Renal cortex interstitium (tissue), 11 donors: ENCODE data around the gene ITIH5. TPM values are rescaled to one million over a fixed set of nuclear protein-coding genes. Genes with fewer than 3 reads are reported as not detected.

Experiments used
- DNase-seq, 11 donors: peaks; one replicate each; pipeline ENCODE4 v3.0.0-alpha.2; 2013; ENCODE audit warnings: low read depth in 9 of 11, low spot score in 4 of 11; ENCODE audit errors: extremely low read depth in 1 of 11
- polyA plus RNA-seq, 3 donors: library from polyadenylated mRNA; unstranded; fragments of 120-200 nt; gene quantifications; one replicate each; pipeline ENCODE4 v1.2.1, GENCODE V29; 2013; ENCODE audit not compliant: insufficient read length in 3 of 3

Gene ITIH5
- polyA plus RNA-seq, 3 donors, result 20.9 to 25.4 (median 24.6) TPM

DNA sequence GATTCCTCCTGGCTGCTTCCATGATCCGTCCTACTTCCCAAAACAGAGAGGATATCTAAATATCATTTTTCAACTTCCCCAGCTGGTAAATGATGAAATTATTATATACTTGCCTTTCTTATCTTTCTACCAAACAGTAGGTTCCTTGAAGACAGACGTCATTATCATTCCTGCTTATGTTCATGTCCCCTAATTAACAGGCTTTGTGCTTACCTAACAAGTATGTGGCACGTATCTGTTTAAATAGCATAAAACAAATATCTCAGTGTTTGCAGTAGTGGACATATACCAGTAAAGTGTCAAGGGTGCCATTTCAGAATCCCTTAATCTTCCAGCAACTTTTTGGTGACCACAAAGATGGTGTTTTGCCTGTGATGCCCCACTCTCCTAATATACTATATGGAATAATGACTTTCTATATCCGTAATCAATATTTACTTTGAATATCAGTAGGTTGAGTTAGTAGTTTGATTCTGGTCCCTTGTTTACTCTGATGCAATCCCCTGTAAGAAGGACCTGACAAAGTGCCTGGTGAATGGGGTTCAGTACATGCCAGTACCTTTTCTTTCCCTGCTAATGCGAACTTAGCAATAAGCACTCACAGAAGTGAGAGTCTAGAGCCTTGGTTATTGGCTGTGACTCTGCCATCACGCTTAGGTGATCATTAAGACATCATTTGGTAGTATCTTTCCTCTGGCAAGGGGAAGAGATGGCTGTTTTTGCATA, 124.4 kb downstream of the ITIH5 start:
- no peak for DNase-seq

DNA sequence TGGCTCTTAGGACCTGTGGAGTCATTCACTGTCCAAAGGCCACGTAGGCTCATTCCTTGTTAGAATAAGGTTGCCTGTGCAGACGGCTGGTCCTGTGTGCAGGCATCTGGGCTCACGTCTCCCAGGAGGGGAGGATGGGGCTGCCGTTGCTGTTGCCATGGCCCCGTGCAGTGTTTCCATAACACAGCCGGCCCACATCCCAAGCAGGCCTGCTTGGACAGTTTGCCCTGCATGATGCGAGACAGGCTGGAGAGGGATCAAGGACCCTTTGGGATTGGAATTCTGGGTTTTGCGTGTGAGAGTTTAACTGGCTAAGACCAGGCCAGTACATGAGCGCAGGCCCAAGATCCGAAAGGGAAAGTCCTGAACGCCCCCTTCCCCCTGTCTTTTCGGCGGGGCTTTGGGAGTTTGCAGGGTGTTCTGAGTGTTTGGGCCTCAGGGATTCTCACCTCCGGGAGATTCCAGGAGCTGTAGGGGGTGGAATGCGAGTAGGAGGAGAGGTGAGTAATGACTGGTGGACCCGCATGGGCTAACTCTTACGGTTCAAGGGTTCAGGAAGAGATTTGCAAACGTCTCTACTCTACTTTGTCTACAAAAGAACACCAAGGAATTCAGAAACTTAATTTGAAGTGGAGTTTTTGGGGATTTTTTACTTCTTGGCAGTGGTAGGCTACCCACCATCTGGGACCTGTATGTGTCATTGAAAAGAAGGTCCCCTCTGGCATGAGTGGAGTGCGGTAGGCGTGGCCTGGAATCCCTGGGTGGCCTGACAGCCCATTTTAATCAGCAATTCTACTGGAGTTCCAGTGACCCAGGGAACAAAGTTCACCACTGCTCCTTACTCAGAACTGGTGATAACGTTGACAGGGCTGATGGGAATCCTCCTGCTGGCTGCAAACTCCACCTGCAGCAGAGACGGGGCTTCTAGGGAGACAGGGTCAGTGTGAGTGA, 125.4 kb downstream of the ITIH5 start:
- DNase-seq, result peak in 9 of 11 donors; percentile 47 to 73 (median 62)

DNA sequence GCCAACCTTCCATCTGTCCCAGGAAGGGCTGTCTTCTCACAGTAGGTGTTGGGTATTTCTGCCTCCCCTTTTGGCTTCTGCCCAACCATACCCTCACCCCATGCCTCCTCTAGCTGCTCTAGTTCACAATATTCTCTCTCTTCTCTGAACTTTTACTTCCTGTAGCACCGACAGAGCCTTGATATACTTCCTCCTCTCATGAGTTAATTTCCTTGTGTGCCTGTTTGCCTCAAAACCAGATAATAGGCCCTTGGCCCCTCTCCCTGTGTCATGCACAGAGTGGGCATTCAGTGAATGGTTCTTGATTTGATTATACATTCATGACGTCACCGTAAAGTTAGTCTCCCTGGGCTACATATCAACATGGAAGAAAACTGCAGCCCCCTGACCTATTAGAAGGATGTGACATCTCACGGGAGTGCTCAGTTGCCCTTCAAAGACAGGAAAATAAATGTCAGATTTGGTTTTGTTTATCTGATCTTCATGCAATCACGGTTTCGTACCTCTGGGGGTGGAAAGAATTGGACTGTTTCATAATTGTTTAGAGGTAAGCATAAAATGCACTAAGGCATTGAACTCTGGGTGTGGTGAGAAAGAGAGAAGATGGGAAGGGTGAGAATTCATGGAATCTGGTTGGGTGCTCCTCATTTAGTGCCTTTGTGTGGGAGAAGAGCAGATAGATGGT, 127.7 kb downstream of the ITIH5 start:
- DNase-seq, result no peak

DNA sequence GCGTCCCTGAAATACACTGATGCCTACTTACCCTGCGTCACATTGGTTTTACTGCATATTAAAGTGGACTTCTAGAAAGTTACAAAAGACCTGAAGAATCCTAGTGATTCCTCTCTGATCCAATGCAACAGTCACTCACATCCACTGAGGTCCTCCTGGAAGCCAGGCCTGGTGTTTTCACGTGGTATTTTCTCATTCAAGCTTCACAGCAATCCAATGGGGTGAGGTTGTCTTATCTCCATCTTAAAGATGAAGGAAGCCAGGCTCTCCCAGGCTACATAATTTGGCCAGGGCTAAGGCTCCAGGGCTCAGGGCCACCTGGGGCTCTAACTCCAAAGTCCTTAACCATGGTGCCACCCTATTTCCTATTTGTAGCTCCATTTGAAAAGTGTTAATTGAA, 129.6 kb downstream of the ITIH5 start:
- no peak for DNase-seq

DNA sequence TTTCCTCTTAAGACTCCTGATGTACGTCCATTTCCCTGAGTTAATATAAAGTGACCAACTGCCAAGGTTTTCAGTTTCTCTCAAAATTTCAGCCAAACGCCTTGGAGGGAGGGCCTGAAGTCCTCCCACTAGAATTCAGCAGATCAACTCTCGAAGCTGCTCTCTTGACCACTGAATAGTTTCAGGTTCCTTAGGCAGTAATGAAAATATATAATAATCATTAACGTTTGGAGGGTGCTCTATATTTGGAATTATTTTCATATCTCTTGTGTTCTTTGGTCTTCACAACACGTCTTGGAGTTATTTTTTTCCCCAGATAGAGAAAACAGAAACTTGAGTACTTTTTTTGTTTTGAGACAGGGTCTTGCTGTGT, 132.3 kb downstream of the ITIH5 start:
- no peak for DNase-seq

DNA sequence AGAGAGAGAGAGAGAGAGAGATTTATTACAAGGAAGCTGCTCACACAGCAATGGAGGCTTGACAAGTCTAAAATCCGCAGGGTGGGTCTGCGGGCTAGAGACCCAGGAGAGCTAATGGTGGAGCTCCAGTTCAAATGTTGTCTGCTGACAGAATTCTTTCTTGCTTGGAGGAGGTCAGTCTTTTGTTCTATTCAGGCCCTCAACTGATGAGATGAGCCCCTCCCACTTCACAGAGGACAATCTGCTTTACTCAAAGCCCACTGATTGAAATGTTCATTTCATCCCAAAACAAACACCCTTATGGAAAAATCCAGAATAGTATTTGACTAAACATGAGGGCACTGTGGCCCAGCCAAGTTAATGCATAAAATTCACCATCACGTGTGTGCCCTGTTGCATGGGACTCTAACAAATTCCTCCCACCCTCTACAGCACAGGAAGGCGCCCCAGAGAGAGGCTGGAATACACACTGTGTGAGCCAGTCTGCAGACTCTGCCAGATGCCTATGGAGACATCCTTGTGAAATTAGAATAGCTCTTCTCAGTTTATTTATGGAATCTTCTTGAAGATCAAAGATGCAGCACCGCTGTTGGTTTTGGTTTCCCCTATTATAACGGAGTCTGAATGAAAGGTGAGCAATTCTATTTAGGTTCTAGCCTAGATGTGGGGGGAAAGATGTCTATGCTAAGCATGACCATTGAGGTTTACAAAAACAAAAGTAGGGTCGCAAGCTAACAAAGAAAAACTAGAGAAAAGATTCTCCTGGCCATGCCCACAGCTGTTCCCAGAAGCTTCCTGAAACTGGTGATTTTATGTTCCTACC, 132.9 kb downstream of the ITIH5 start:
- DNase-seq, result no peak

DNA sequence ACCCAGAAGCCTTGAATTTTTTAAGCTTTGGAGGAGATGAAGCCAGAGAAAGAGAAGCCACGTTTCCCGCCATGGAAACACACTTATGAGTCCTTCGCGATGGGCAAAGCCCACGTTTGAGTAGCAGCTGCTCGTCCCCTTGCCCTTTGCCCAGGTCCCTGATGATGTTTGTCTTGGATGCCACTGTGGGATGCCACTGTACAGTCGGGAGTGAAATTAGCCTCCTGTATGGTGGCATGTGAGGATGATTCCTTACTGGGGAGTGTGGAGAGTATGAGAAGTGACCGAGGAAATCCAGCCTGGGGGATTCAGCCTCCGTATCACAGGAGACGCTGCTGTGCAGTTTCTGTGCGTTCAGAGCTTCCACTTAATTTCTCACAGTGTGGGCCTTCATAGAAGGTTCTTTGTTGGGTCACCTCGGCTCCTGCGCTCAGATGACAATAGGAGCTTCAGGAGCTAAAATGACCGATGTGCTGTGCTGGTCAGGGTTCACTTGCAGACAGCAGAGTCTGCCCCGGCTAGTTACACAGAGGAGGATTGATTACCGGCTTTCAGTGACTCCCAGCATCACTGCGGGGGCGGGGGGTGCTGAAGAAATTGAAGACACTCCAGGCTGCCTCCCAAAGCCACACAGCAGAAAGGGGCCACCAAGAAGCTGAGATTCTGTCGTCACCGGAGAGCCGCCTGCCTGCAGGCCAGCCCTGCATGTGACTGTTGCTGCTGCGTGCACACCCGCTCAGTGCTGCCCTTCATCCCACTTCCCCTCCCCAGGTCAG, 133.9 kb downstream of the ITIH5 start:
- DNase-seq, result peak in 3 of 11 donors; percentile 45 to 55 (median 54)

DNA sequence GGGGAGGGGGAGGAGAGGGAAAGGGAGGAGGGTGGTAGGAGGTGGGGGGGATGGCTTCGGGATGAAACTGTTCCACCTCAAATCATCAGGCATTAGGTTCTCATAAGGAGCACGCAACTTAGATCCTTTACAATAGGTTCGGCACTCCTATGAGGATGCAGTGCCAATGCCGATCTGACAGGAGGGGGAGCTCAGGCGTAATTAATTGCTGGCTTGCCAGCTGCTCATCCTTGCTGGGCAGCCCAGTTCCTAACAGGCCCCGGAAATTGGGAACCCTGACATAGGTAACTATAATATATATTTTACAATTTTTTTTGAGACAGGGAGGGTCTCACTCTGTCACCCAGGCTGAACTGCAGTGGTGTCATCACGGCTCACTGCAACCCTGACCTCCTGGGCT, 137.1 kb downstream of the ITIH5 start:
- no peak for DNase-seq

DNA sequence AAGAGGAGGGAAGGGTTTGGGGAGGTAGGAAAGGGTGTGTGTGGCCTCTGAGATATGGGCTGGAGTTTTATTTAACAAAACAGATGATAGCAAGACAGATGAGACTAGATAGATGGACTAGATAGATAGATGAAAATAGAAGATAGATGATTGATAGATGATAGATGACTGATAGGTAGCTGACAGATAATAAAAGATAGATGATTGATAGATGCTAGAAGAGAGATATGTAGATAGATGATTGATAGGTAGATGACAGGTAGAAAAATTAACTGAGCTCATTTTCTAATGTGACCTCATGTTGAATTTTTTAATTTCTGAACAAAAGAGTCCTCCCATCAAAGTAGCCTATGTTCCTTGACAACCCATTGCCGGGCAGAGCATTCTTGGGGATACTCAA, 139.3 kb downstream of the ITIH5 start:
- no peak for DNase-seq

DNA sequence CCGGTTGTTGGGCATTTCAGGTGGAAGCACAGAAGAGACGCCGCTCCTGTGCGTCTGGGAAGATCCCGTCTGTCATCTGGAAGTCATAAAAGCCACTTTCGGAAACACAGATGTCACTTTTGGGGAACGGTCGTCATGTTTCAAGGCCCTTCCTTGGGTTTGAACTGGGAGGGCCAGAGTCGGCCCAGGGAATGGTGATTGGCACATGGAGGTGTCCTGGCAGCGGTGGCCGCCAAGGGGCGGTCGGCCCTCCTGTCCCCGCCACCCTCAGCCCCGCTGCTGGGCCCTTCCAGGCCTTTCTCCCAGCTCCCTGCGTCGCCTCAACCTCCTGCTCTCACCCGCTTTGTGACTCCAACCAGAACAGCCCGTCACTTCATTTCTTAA, 140.8 kb downstream of the ITIH5 start:
- no peak for DNase-seq

DNA sequence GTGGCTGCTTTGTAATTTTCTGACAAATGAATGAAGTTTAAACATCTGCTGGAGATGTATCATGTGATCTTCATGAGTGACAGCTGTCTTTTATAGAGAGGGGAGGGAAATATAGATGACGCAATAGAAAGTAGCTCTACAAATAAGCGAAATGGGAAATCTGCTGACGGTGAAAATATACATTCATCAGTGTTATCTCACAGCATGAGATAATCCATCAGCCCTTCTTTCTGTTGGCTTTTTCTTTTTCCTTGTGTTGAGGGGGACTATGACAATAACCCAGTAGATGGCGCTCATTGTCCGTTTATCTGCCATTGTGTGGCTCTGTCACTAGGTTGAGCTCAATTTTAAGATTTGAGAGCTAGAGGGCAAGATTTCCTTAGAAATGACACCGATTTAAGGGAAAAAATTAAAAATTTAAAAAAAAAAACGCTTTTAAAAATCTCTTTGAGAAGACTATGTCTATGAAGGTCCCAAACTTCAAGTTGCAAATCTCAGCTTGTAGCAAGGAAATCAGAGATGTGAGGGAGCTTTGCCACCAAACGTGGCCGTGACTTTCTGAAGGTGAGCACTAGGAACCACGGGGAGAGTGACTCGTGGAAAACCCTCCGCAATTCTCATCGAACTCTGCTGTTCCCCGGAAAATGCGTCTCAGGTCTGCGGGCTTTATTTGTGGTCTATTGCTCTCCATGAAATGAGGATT, 141.3 kb downstream of the ITIH5 start:
- DNase-seq, result peak in 10 of 11 donors; percentile 53 to 84 (median 73)

DNA sequence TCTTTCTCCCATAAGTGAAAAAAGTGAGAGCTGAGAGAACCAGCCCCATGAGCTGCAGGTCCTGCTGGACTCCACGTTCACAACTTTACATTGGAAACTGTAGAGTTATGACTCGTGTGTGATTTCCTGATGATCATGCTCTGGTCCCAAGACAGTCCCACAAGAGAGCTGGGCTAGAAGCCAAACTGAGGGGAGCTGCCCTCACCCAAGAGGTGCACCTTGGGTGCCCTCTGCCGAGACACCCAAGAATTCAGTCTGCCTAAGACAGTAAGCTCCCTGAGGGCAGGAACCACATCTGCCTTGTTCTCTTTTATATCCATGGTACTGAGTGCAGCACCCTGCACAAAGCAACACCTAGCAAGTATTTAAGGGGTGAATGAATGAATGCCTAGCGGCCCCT, 143.1 kb downstream of the ITIH5 start:
- DNase-seq, result no peak

DNA sequence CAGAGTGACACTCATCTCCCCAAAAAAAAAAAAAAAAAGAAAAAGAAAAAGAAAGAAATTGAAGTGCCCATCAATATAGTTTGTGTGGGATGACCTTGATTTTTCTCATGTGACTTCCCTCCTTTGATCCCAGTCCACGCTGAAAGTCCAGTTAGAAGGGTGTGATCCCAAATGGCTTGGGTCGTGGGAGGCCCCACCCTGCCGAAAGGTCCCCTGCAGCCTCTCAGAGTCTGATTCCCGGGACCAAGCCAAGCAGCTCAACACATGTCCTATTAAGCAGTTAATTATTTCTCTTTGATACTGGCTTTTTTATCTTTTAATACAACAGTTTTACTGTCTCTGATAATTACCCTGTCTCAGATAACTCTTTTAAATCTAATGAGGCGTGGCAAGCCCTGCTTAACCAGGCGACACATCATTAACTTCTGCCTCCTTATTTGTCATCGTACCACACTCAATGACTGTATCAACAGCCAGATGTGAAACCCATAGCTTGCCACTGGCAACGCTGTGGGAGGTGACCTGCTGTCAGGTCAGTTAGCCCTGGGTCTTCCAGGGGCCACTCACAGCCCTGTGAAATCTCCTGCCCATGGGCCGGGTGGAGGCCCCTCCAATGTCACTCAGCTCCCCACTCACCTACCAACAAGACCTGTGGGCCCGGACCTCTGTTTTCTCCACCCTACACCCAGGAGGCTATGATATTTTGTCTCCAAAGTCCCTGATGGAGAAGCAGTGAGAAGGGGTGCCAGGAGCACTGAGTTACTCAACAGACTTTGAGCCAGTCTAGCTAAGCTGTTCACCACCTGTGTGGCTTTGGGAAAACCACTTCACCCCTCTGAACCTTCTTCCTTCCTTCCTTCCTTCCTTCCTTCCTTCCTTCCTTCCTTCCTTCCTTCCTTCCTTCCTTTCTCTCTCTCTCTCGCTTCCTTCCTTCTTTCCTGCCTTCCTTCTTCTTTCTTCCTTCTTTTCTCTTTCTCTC, 146.0 kb downstream of the ITIH5 start:
- peak in 7 of 11 donors; percentile 28 to 77 (median 62) for DNase-seq

DNA sequence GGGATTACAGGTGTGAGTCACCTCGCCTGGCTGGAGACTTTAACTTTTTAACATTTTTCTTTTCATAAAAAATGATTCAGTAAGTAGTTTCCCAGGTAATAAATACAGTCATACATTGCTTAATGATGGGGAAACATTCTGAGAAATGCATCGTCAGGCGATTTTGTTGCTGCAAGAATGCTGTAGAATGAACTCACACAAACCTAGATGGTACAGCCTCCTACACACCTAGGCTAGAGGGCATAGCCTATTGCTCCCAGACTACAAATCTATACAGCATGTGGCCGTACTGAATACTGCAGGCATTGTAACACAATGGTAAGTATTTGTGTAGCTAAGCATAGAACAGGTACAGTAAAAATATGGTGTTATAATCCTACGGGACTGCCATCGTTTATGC, 147.4 kb downstream of the ITIH5 start:
- no peak for DNase-seq

DNA sequence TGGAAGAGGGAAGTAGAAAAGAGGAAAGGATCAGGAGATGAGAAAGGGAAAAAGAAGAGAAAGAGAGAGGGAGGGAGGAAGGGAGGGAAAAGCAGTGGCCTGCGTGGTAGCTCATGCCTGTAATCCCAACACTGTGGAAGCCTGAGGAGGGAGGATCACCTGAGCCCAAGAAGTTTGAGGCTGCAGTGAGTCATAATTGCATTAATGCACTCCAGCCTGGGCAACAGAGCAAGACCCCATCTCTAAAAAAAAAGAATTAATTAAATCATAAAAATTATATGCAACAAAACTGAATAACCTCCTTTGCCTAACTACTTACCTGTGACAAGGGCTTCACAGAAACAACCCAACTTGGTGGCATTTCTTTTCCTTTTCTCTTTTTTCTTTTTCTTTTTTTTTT, 148.1 kb downstream of the ITIH5 start:
- no peak for DNase-seq

DNA sequence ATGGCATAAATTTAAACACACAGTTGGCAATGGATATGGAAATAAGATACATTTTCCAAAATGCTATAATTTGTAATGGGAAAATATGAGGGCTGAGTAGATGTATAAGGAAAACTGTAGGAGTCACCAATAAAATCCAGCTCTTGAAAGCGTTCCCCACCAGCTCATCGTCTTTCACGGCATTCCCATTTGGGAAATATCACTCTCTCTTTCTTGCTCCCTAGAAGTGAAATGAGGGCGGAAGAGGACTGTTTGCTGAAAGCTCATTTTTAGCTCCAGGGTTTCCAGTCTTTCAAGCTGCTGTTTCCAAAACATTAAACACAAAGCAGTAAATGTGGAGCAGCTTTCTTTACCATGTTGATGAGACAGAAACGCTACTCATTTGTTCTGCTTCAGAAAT, 151.3 kb downstream of the ITIH5 start:
- peak in 1 of 11 donors; percentile 33 for DNase-seq
